ENCODE data around the gene NUDT8.
"Not testable (repeated sequence)": the region's sequence is repeated elsewhere in the genome, so short reads cannot be mapped to it uniquely, and the experiment has no call there.

NUDT8 gene

GRCh38 chr11:67640758-67641337, 11.1 kb upstream of the NUDT8 start:
- H3K4me1 ChIP-seq, result peaks cover 0 to 18% (median 13%) of the 10 kb centered on the region in 10 experiments; a peak in 14 of 20 replicates
- no peak for TF ChIP-seq Cebpa-rat (IDR thresholded peaks at IDR 0.05)
- no peak overlapping the region; a peak in 1 of 22 replicates for H3K9ac ChIP-seq
- H4K20me1 ChIP-seq, result peaks cover 0 to 2% (median 0%) of the 10 kb centered on the region in 11 experiments; a peak in 1 of 22 replicates
- H3K4me3 ChIP-seq, result no peak overlapping the region
- H3K36me3 ChIP-seq, result no peaks in the 10 kb centered on the region
- peaks cover 6 to 14% (median 10%) of the 10 kb centered on the region in 11 experiments; a peak in 17 of 22 replicates for H3K9me3 ChIP-seq (replicated peaks in 1 of 11)
- H3K27me3 ChIP-seq, result peaks cover 0 to 1% (median 0%) of the 10 kb centered on the region in 11 experiments; a peak in 1 of 22 replicates
- no peak overlapping the region for H3K4me2 ChIP-seq
- no peak overlapping the region for H3K27ac ChIP-seq

GRCh38 chr11:67640021-67640757, 10.5 kb upstream of the NUDT8 start:
- Histone ChIP-seq H3K9me3 (replicated peaks in 1 of 11) (peaks cover 6 to 14% (median 10%) of the 10 kb centered on the region in 11 experiments; a peak in 17 of 22 replicates), H3K4me2 (no peak overlapping the region), H3K27ac (no peak overlapping the region), H3K36me3 (no peaks in the 10 kb centered on the region), H3K27me3 (no peaks in the 10 kb centered on the region), H3K9ac (no peak overlapping the region; a peak in 1 of 22 replicates), H3K4me3 (no peak overlapping the region), H3K4me1 (peaks cover 0 to 11% (median 7%) of the 10 kb centered on the region in 10 experiments; a peak in 13 of 20 replicates), H4K20me1 (no peaks in the 10 kb centered on the region)
- TF ChIP-seq Cebpa-rat (IDR thresholded peaks at IDR 0.05), result no peak

DNA sequence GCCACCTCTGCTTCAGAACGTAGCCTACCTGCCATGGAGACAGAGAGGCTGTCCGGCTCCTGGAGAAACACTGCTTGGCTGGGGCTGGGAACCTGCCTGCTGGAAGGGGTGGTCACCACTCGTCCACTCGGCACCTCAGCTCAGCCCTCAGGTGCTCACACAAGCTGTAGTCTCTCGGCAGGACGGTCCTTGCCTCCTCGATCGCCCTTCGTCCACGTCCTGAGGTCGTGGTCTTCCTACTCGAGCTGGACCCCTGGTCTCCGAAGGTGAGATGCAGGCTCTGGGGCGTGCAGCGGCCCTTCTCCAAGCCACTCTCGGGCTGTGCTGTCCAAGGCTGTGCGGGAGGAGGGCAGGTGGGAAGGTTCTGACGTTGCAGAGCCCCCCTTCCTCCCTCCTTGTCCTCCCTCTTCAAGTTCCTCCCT, 9.7 kb upstream of the NUDT8 start, which contains the start of gene TBX10:
TBX10 (minus strand) TSS at position 326 of the 422 bp plus-strand sequence; CDS start at position 35, 291 bp downstream.
- H3K4me2 ChIP-seq, result no peak within 1 kb of the TSS
- H3K27ac ChIP-seq, result no peak within 1 kb of the TSS
- no peaks in the 10 kb centered on the region for H4K20me1 ChIP-seq
- H3K36me3 ChIP-seq, result no peaks in the 10 kb centered on the region
- peaks cover 6 to 12% (median 10%) of the 10 kb centered on the region in 11 experiments; a peak in 17 of 22 replicates for H3K9me3 ChIP-seq (replicated peaks in 1 of 11)
- no peak within 1 kb of the TSS for H3K4me3 ChIP-seq
- peaks cover 0 to 4% (median under 1%) of the 10 kb centered on the region in 10 experiments; a peak in 8 of 20 replicates for H3K4me1 ChIP-seq
- no peak within 1 kb of the TSS; a peak in 1 of 22 replicates for H3K9ac ChIP-seq
- H3K27me3 ChIP-seq, result no peaks in the 10 kb centered on the region
- TF ChIP-seq Cebpa-rat (IDR thresholded peaks at IDR 0.05), result no peak

DNA sequence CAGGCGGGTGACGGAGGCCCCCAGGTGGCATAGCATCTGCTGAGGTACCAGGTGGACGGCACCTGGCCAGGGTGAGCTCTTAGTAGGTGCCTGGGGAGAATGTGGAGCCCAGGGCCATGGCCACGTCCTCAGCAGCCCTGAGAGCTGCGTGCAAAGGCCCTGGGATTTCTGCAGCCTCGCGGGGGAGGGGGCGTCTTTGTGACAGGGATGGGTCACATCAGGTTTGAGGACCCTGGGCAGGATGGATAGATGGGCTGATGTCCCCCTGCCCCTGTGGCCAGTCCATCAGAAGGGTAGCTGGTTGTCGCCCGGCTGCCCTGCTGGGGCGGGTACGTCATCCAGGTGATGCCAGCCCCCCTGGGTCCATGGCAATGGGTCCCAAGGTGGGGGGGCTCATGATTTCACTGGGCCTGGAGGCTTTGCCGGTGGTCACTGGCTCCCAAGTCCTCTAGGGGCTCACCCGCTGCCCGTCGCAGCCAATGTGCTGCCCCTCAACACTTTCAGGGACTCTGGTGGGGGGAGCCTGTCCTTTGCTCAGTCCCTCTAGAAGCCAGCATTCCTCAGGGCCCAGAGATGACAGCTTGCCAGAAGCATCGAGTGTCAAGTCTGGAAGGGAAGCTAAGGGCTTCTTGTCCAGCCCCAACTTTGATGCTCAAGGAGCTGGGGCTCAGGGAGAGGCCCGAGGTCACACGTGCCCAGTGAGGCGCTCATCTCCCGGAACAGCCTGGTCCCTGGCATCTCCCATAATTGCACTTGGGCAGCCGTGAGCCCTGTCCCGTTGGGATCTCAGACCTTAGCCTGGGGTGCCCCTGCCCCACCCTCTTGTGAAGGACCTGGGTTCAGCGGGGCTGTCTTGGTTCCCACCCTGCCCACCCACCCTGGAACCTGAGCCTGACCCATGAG, 9.0 kb upstream of the NUDT8 start:
- Histone ChIP-seq H3K4me2 (no peak overlapping the region), H3K4me1 (no peaks in the 10 kb centered on the region; a peak in 2 of 20 replicates), H3K9me3 (replicated peaks in 1 of 11) (peaks cover 2 to 6% (median 4%) of the 10 kb centered on the region in 11 experiments; a peak in 14 of 22 replicates), H3K4me3 (no peak overlapping the region), H3K9ac (no peak overlapping the region), H3K27ac (no peak overlapping the region), H4K20me1 (no peaks in the 10 kb centered on the region), H3K27me3 (no peaks in the 10 kb centered on the region), H3K36me3 (no peaks in the 10 kb centered on the region)
- no peak for TF ChIP-seq Cebpa-rat (IDR thresholded peaks at IDR 0.05)

GRCh38 chr11:67637441-67637840, 7.7 kb upstream of the NUDT8 start:
- not testable (repeated sequence) for H3K4me3 ChIP-seq; H3K9ac ChIP-seq; H3K4me1 ChIP-seq; H3K4me2 ChIP-seq; H3K27ac ChIP-seq; H3K9me3 ChIP-seq (replicated peaks in 1 of 11); H3K36me3 ChIP-seq; H4K20me1 ChIP-seq; H3K27me3 ChIP-seq

DNA sequence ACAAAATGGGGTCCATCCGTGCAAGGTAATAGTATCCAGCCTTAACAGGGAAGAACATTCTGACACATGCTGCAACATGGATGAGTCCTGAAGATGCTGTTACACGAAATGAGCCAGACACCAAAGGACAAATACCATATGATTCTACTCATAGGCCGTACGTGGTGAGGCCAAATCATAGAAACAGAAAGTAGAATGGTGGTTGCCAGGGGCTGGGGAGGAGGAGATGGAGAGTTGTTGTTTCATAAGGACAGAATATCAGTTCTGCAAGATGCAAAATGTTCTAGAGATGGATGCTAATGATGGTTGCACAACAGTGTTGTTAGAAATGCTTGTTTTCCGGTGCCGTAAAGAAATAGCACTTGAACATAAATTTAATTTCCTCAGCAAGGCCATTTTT, 7.2 kb upstream of the NUDT8 start:
- H3K27ac ChIP-seq, result no peak overlapping the region
- peaks cover 0 to 10% (median 8%) of the 10 kb centered on the region in 10 experiments; a peak in 11 of 20 replicates for H3K4me1 ChIP-seq
- no peak overlapping the region for H3K4me3 ChIP-seq
- no peak overlapping the region for H3K4me2 ChIP-seq
- no peak for TF ChIP-seq Cebpa-rat (IDR thresholded peaks at IDR 0.05)
- H3K9ac ChIP-seq, result no peak overlapping the region
- H3K9me3 ChIP-seq (replicated peaks in 1 of 11), result no peaks in the 10 kb centered on the region
- no peaks in the 10 kb centered on the region for H3K36me3 ChIP-seq
- H3K27me3 ChIP-seq, result no peaks in the 10 kb centered on the region
- no peaks in the 10 kb centered on the region for H4K20me1 ChIP-seq

DNA sequence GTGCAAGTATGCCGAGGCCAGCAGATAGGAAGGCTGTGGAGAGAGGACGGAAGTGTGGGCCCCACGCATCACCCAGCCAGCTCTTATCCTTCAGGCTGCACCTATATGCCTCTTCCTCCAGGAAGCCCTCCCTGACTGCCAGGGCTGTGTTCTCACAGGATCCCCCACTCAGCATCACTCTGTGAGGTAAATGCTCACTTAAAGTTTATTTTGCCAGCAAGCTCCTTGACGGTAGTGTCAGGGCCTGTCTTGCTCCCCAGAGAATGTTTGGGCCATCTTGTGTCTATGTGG, 5.4 kb upstream of the NUDT8 start:
- H3K36me3 ChIP-seq, result no peaks in the 10 kb centered on the region
- H4K20me1 ChIP-seq, result no peaks in the 10 kb centered on the region
- H3K27ac ChIP-seq, result no peak overlapping the region
- no peak overlapping the region for H3K9ac ChIP-seq
- H3K4me1 ChIP-seq, result peaks cover 10 to 24% (median 19%) of the 10 kb centered on the region in 10 experiments
- H3K9me3 ChIP-seq (replicated peaks in 1 of 11), result no peaks in the 10 kb centered on the region
- no peaks in the 10 kb centered on the region for H3K27me3 ChIP-seq
- no peak overlapping the region for H3K4me3 ChIP-seq
- H3K4me2 ChIP-seq, result no peak overlapping the region
- no peak for TF ChIP-seq Cebpa-rat (IDR thresholded peaks at IDR 0.05)

DNA sequence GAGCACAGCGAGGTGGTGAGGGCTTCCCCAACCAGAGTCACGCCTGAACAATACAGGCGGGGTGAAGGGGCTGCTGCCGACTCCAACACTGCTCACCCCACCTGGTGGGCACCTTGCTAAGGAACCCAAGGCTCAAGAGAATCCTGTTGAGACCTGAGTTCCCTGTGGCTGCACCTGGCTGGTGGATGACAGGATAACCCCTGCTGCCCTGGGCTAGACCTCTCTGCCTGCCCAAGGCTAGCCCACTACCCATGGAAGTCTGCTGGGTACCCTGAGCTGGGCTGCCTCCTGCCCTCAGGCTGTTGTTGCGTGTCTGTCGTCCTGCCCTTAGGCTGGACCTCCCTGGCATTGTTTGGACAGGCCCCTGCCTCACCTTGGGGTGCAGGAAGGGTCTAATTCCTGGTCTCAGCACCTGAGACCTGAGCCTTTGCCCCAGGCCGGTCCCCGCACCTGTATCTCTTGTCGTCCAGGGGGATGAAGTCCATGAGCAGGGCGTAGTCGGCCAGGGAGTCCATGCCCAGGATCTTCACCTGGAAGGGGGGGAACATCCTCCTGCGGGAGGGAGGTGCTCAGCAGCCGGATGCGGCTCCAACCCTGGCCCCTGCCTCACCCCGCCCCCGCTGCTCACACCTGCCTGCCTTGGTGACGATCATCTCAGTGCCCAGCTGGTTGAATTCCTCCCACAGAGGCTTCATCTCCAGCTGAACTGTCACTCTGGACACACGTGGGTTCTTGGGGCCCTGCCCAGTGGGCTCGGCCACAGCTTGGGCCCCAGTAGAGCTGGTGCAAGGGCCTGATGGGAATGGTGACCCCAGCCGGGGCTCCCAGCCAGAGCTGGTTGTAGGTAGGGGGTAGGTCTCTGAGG, 4.9 kb upstream of the NUDT8 start:
- Histone ChIP-seq H3K9ac (no peak overlapping the region), H3K27ac (no peak overlapping the region), H4K20me1 (0 out of 22 replicates have a peak, but pooled peaks cover 0 to under 1% (median 0%) of the 10 kb centered on the region in 11 experiments), H3K4me1 (peaks cover 10 to 26% (median 20%) of the 10 kb centered on the region in 10 experiments), H3K4me3 (no peak overlapping the region), H3K27me3 (no peaks in the 10 kb centered on the region), H3K36me3 (no peaks in the 10 kb centered on the region), H3K4me2 (no peak overlapping the region), H3K9me3 (replicated peaks in 1 of 11) (no peaks in the 10 kb centered on the region)
- no peak for TF ChIP-seq Cebpa-rat (IDR thresholded peaks at IDR 0.05)
